Left hindlimb (tissue), 1 donor: ENCODE results near the gene THSD7B.

Experiments
- DNase-seq: peaks from one replicate; pipeline ENCODE4 v3.0.0-alpha.2; 2018

Gene THSD7B

DNA sequence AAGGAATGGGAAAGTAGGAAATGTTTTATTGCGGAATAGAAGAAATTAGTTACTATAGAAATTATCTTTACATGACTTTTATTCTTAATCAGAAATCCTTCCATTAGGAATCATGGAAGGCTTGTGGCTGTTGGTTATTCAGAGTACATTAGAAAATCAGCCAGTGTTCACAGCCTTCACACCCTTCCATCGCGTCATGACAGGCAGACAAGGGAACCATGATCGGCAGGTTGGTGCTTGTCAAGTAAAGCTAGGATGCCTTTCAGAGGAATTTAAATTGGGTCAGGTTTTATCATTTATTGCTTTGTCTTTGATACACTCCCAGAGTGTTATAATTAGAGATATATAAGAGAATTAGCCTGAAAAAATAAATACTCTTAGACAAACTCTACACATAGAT lies 400.6 kb downstream of the THSD7B start:
- DNase-seq: no peak

DNA sequence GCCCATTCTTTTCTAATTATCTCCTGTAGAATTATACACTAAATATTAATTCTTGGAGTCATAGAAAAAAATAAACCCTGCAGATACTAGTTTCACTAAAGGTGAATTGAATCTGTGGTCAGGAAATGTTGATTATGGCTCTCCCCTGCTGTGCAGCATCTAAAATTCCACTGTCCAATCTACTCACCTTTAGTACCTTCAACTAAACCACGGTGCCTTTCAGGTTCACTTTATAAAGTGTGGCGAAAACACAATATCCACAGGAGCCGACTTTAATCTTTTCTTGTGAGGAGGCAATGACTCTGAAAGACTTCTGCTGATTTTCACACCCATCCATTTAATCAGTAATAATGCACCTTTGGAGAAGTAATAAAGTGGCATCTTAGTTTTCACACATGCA lies 402.3 kb downstream of the THSD7B start:
- no peak for DNase-seq

DNA sequence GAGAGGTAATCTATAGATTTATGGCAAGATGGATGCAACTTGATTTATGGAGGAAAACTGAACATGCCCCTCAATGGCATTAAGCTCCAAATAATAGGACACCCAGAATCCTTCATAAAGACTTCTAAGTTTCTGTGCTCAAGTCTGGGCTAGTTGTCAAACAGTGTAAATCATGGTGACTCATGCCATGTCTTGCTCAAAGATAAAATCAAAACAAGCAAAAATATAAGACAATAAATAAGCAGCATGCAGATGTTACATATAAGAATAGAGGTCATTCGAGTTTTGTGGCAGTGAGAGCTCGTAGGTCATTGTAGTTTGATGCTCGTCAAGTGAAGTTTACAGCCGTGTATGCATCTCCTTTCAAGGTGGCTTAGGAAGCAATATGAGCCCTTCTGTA lies 403.2 kb downstream of the THSD7B start:
- DNase-seq: no peak

DNA sequence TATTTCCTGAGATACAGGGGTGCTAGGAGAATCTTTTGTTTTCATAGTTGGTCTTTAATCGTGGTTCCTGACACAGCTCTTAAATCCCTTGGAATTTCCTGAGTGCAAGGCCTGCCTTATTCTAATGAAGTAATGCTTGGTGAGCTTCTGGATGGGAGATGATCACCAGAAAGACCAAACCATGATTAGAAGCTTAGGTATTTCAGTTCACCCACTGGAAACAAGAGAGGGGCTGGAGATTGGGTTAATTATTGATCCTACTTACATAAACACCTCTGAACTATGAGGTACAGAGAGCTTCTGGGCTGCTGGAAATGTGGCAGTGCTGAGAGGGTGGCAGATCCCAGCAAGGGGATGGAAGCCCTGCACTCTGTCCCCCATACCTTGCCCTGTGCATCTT lies 406.8 kb downstream of the THSD7B start:
- no peak for DNase-seq

DNA sequence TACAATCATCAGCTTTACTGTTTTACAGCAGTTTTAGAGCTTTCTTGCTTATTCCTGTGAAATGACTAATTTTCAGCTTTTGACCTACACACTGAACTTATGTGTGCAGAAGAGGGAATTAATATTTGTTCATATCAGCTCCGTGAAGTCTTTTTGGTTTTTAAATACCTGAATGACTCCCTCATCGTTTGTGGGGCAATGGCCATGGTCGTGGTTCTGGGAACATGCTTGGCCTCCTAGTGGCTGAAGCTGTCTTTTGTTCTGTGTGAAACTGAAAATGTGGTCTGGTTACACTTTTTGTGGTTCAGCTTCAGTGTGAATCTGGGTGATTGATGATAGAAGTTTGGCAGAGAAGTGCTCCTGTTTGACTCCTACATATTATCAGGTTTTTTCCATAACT lies 408.1 kb downstream of the THSD7B start:
- no peak for DNase-seq

DNA sequence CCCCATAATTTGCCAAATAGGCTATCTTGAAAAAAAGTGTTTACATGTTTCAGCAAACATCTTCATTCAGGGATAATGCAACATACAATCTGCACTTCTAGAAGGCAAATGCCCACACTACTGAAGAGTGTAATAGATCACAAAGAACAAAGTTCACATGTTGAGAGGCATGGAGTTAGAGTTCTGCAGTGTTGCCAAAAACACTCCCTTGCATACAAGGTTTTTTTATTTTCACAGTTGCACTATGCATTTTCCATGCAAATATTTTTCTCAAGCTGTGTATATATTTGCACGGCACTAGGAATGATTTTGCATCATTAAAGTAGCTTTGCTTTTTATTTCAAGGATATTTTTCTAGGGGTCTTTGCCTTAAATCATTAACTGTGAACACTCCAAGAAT lies 409.9 kb downstream of the THSD7B start:
- no peak for DNase-seq

DNA sequence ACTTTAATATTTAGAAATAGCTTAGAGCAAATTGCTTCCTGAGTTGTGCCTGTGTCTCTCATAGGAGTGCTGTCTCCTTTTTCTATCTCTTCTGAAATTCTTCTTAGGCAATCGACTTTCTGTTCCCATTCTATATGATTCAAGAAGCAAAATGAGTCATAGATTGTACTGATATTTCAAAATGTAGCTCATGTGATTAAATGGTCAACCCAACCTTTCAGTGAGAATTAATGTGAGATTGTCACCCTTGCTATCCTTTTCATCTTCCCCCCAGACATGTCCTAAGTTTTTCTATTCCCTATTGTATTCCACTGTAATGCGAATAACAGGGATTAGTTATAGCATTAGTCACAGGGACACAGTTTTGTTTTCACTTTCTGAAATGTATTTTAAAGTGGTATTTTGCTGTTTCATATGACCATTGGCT lies 413.6 kb downstream of the THSD7B start:
- DNase-seq: no peak

DNA sequence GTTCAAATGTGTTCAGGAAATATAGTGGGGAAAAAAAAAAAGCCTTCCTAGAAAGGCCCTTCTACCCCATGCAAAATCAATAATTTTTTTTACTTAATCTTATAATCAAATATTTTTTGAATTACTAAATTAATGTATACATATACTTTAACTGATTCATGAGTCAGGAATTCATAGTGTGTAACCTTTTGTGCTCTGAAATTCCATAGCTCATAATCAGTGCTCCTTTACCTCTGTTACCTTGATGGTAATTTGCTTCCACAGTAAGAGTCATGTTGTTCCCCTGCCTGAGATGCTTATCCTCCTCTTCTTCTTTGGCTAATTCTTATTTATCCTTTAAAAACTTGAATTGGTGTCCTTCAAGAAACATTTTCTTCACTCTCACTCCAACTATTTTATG lies 414.2 kb downstream of the THSD7B start:
- no peak for DNase-seq

DNA sequence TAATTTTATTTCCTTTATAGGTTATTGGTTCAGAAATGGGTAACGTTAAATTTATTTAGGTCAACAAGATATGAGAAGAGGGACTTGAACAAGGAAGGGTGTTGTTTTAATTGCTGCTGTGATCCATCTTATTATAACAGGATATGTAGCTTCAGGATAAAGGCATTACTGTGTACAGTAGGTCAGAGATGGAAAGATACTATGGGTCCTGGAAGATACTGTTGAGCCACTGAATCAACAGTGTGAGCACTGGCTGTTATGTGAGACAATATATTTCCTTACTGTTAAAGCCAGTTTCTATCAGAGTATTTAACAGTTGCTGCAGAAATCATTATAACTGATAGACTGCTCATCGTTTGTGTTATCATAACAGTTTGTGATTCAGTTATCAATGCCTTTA lies 414.7 kb downstream of the THSD7B start:
- no peak for DNase-seq

DNA sequence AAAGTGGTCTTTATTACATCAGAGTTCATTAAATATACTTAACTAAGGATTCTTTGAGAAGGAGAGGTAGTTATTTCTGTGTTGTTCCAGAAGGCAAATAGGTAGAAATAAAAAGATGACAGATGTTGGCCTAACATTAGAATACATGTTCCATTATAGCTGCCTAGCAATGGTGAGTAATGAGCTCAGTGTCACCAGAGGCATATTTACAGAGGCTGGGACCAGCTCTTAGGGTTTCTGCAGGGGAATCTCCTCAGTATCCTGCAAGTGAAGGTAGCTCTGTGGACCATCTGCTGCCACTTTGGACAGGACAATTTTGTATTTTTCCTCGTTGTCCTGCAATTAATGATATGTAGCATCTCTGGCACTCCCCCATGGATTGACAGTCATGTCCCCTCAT lies 416.0 kb downstream of the THSD7B start:
- DNase-seq: no peak

DNA sequence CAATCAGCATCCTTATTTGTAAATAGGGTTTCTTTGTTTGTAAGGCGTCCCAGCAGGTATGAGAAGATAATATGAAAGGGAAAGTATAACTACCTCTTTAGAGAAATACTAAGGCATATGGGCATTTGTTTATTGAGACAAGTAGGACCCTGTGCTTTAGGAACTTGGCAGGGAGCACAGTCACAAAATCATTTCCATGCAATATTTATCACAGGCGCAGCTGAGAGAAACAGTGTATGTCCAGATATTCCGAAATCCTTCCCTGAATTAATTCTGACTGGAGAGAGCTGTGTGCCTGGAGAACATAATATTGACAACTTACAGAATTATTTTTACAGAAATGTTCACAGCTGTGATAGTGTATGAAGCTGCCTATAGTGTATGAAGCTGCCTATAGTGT lies 416.7 kb downstream of the THSD7B start:
- no peak for DNase-seq

DNA sequence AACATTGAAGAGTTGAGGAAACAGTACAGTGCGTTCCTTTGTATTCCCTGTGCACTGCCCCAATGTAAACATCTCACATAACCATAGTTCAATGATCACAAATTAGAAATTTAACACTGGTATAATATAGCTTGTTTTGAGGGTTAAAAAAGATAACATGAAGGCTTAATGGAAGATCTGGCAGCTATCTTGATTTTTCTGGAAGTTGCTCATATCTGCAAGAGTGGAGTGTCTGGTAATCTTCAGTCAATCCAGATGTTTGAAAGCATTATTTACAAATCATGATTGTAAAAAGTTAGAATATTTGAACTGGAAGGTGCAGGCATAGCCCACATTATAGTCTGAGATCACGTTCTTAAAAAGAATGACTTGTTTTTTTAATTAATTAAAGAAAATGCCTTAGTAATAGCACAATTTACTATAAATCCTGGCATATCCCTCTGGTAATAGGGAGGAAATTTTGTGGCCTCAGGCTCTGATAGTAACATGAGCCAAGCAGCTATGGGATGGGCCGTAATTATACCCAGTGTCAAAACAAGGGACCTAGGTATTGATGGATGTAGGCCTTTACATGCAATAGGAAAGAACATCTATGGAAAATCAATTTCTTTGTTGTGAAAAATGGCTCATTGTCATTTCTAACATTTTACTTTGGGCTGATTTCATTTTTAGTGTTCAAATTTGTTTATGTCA lies 418.0 kb downstream of the THSD7B start:
- DNase-seq: no peak

DNA sequence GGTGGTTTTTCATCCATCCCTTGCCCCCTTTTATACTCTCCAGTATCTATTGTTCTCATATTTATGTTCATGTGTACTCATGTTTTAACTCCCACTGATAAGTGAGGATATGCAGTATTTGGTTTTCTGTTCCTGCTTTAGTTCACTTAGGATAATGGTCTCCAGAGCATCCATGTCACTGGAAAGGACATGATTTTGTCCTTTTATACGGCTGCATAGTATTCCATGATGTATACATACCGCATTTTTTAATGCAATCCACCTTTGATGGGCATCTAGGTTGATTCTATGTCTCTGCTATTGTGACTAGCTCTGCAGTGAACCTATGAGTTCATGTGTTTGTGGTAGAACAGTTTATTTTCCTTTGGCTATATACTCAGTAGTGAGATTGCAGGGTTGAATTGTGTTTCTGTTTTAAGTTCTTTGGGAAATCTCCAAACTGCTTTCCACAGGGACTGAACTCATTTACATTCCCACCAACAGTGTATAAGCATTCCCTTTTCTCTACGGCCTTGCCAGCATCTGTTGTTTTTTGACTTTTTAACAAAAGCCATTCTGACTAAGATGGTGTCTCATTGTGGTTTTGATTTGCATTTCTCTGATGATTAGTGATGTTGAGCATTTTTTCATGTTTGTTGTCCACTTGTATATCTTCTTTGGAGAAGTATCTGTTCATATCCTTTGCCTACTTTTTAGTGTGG lies 420.2 kb downstream of the THSD7B start:
- no peak for DNase-seq

DNA sequence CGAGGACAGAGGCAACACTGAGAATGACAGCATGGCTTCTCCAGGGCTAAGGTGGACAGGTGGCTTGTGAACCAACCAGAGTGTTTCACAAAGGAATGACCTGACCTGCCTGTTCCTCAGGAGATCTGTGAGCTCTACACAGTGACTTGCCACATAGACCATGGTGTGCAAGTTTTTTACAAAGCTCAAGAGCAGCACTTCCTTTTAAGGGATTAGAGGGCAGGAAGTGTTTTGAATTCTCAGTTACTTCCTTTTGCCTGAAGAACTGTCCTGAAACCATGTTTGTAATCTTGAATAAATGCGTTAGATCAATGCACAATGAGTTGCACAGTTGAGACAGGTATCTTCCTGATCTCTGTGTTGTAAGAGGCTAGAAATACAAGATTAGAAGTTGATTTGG lies 421.9 kb downstream of the THSD7B start:
- no peak for DNase-seq

DNA sequence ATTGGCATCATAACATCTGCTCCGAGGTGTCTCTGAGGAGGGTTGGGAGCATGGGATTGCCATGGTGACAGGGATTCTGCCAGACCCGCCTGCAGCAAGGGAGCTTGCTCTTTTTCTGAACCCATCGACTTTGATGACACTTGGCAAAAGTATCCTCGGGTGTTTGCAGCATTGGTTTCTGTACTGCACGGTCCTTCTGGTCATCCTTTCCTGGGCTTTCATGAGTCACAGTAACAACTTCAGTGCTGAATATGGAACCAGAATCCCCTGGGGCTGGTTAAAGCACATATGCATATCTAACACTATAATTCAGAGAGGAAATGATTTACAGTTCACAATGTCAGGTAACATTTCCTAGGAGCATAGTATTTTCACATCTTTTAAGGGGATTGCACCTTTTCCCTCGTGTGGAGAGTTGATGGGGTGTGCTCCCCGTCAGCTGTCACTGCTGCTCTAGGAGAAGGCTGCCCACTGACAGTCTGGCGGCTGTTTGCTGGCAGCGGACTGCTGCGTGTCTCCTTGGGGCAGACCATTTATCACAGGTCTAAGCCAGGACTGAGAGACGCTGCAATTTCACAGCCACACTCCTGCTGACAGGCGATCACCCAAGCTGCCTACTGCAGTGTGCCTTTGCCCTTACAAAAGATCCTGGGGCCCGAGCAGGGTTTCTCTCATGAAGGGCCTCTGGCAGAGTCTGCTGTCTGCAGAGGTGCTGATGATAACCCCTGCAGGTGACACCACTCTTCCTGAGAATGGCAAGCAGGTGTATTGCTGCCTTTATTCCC lies 425.3 kb downstream of the THSD7B start:
- DNase-seq: no peak

DNA sequence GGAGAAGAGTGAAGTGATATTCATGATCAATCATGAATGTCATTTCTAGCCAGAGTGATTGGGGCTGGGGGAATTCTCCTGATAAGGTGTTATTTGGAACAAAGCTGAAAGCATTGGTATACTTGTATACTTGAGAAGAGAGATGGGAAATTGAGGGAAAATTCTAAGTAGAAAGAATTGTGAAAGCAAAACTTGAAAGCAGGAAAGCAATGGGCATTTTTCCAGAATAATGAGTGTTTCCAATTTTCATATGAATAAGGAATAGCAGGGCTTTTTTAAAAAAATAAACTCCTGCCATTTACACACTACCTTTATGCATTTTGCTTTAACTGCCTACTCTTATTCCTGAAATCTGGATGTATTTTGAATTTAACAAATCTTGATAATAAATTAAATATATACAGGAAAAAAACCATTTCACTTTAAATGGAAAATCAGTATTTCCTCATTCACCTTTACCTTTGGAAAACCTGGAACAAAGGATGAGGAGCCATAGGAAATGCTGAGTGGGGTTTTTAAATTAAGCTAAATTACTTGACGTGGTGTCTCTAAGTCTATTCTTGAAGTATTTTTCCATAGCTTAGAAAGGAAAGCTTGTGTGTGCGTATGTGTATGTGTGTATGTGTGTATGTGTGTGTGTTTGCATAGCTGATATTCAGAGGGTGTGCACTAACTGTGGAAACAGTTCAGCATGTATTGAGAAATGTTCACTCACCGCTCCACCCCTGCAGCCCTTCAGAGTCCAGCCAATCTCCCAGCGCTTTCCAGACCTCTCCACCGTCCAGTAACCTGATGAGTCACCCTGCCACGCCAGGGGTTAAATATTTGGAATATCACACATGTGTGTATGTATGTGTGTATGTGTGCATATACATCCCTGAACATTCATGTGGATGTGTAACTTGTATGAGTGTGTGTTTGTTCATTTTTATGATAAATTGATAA lies 427.3 kb downstream of the THSD7B start:
- no peak for DNase-seq

DNA sequence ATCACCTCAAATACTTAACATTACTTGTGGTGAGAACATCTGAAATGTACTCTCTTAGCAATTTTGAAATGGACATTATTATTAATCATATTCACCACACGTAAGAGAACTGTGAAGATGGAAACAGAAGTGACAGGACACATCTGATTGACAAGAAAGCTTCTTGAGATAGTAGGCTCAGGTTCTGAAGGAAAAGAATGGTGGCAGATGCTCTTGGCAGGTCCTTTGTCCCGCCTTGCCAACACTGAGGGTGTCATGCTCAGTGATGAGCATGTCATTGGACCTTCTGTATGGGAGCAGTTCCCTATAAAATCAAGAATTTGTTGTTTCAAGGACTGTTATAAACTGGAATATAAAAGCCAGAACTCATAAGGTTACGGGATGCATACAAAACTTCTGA lies 428.1 kb downstream of the THSD7B start:
- DNase-seq: no peak

DNA sequence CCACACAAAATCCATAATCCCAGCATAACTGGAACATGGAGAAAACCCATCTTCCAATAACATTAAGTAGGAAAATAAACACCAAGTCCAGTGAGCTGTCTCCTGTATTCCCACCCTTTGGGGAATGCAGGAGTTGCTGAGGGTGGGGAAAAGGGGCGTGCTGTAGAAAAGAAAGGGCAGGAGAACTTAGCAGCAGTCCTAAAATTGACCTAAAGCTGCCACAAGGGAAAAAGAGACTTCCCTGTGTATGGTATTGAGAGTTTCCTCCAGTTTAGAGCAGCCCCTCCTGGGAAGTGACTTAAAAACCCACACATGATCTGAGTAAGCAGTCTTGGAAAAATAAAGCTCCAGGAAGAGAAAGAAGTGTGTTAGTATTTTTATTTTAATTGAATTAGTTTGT lies 428.8 kb downstream of the THSD7B start:
- no peak for DNase-seq

DNA sequence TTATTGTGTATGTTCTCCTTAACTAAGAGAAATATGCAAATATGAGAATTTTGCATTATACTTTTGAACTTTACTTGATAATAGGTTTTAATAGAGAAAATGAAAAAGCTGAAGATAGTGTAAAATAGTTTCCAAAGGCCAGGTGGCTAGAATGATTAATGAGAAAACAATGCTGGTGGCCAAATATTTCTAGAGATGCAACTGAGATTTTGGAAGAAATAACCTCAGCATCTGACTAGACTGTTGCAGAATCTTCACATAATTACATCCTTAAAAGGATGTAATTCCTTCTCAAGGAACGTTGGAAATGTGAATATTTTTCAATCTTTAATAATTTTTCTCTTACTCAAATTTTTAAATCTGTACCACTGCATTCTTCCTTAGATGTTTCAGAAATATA lies 434.4 kb downstream of the THSD7B start:
- no peak for DNase-seq

DNA sequence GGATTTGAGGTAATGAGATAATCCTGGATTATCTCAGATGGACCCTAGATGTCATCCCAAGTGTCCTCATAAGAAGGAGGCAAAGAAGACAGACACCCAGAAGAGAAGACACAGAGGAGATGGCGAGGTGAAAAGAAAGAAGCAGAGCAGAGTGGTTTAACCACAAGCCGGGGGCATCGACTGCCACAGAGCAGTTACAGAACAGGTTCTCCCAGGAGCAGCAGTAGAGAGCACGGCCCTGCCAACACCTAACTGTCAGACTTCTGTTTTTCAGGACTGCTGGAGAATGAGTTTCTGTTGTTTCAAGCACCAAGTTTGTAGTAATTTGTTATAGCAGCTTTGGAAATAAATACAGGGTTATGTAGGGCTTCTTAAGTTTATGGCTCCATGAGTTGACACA lies 437.0 kb downstream of the THSD7B start:
- no peak for DNase-seq

DNA sequence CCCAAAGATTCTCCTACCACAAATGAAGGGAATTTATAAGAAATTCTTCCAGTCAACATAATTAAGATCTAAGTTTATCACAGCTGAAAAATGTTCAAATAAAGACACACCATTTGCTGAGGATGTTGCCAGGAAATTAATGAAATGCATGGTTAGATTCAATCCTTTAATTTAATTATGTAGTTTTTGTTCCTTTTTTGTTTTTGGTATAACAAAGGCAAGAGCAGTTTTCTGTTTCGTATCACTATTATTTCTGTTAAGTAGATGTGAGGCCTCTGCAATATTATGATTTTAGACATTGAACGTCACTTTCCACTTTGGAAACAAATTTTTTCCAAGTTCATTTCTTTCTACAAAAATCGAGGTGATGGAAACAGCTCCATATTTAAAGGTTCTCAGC lies 440.0 kb downstream of the THSD7B start:
- no peak for DNase-seq

DNA sequence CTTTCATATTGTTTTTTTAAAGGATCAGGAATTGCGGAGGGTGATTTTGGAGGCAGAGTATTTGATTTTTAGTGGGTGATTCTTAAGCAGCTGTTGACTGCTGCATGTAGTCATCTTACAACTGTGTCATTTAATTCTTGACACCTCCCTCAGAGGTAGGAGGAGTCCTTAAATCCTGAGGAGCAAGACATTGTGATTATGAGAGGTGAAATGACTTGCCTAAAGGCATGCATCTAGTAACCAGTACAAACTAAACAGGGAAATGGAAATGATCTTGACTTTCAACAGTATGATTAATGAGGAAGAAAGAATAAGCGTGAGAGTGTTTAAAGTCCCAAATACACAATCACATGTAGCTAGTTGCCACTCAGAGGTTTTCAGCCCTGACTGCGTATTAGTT lies 440.7 kb downstream of the THSD7B start:
- no peak for DNase-seq

DNA sequence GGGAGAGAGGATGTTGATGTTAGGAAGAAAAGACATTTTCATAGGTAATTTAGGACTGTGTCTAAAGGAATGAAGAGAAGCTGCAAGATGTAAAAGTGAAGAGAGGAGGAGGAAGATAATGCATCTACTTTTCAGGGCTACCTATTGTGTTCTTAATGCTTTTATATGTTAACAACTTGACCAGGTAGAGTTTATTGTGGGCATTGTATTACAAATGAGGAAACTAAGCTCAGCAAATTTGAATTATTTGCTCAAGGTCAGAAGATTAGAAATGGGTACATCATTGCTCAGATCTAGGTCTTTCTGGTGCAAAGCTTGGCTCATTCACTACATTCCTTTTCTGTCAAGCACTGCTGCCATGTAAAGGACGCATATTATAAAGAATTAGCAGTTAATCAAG lies 441.7 kb downstream of the THSD7B start:
- no peak for DNase-seq
